ENCODE data around the gene NSMCE1.

GRCh38 chr16:27244363-27244755, 24.2 kb downstream of the NSMCE1 start:
- TF ChIP-seq CTCF (IDR thresholded peaks at IDR 0.05; ENCODE audit: borderline replicate concordance, extremely low read depth, low read length, poor library complexity, severe bottlenecking) = no peak
- TF ChIP-seq EZH2 (IDR thresholded peaks at IDR 0.05; ENCODE audit: borderline replicate concordance, low read depth, low read length, severe bottlenecking) = no peak
